Activated T-helper 1 cell treated with anti-CD3 and anti-CD28 coated beads, Interleukin-12 subunit alpha, Interleukin-12 subunit beta, Interleukin-2, Interleukin-4 antibody, amounts not matched to agents 30 ng/mL and 10 ng/mL and 1 ng/mL, durations not matched to agents 14 hours and 24 hours and 36 hours (primary cell): ENCODE results near the gene ACAN. TPM values are rescaled to one million over a fixed set of nuclear protein-coding genes. Genes with fewer than 3 reads are reported as not detected.

ENCODE experiments used
- DNase-seq: peaks from one replicate; pipeline ENCODE4 v3.0.0; 2021; ENCODE audit warnings: low spot score
- H3K27ac Mint-ChIP-seq: one replicate; pipeline ENCODE4 v1.8.0; 2021; ENCODE audit warnings: mild to moderate bottlenecking, mixed read lengths
- H3K27me3 Mint-ChIP-seq: one replicate; pipeline ENCODE4 v1.8.0; 2022; ENCODE audit warnings: mild to moderate bottlenecking, moderate library complexity, mixed read lengths; ENCODE audit not compliant: insufficient read depth
- H3K36me3 Mint-ChIP-seq: one replicate; pipeline ENCODE4 v1.8.0; 2021; ENCODE audit warnings: low read depth, mixed read lengths
- H3K4me1 Mint-ChIP-seq: one replicate; pipeline ENCODE4 v1.8.0; 2021; ENCODE audit warnings: low read depth, mixed read lengths
- H3K4me3 Mint-ChIP-seq: one replicate; pipeline ENCODE4 v1.8.0; 2021; ENCODE audit warnings: mild to moderate bottlenecking, moderate library complexity, mixed read lengths
- H3K9me3 Mint-ChIP-seq: one replicate; pipeline ENCODE4 v1.8.0; 2021; ENCODE audit warnings: mixed read lengths
- intact Hi-C: fragments of 100-400 bp; cut with micrococcal nuclease; formaldehyde crosslinking; loops from one replicate; pipeline ENCODE4 v1.15.1; 2024
- total RNA-seq: library from RNA; stranded (reverse); gene quantifications from 2 replicates; pipeline ENCODE4 v1.2.3, GENCODE V29; 2022

The ACAN gene
- not detected in 2 replicates for total RNA-seq

DNA sequence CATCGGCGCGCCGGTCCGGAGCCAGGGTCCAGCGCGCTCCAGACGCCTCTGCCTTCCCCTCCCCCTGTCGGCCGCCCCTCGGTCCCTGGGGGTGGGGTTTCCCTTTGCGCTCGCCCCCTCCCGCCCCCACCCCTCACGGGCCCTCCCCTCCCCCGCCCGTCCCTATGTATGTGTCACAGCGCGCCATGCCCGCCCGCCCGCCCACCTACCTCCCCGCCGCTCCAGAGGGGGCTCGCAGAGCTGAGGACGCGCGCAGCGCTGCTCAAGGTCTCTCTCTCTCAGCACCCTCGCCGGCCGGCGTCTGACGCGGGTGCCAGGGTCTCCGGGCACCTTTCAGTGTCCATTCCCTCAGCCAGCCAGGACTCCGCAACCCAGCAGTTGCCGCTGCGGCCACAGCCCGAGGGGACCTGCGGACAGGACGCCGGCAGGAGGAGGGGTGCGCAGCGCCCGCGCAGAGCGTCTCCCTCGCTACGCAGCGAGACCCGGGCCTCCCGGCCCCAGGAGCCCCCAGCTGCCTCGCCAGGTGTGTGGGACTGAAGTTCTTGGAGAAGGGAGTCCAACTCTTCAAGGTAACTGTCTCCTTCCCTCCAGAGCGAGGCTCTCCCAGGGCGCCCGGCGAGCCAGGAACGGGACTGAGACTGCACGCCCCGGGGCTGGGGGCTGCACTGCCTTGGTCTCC is at the start of gene ACAN:
ACAN (plus strand) TSS at position 196 of the 679 bp plus-strand sequence. CDS start 32,771 bp downstream, outside the sequence.
- no peak within 1 kb of the TSS for H3K27ac Mint-ChIP-seq
- no peak for DNase-seq
- intact Hi-C loops = no loop called here
- no peaks in the 10 kb centered on the region for H3K9me3 Mint-ChIP-seq
- H3K4me1 Mint-ChIP-seq = peaks cover 5% of the 10 kb centered on the region
- no peaks in the 10 kb centered on the region for H3K36me3 Mint-ChIP-seq
- H3K4me3 Mint-ChIP-seq = no peak within 1 kb of the TSS
- H3K27me3 Mint-ChIP-seq = peaks cover 42% of the 10 kb centered on the region

DNA sequence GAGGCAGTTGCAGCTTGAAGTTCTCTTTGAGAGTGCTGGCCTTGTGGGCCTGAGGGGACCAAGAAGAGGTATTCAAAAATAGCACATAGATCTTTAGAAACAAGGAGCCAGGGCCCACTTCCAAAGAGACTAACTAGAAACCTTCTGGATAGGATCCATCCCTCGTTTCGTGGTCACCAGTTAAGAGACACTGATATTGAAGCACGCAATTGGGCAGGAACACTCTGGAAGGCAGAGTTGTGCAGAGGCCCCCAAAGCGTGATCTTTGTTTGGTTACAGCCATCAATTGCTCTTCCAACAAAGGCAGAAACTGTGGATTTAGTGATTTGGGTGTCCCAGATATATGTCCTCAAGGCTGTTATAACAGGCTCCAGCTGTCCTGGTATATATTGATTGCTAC is 46.7 kb upstream of the ACAN start:
- Mint-ChIP-seq H3K4me1 (no peaks in the 10 kb centered on the region), H3K36me3 (no peaks in the 10 kb centered on the region), H3K4me3 (no peak overlapping the region), H3K9me3 (no peaks in the 10 kb centered on the region), H3K27me3 (peaks cover 7% of the 10 kb centered on the region), H3K27ac (no peak overlapping the region)
- DNase-seq = no peak
- intact Hi-C loops = no loop called here

DNA sequence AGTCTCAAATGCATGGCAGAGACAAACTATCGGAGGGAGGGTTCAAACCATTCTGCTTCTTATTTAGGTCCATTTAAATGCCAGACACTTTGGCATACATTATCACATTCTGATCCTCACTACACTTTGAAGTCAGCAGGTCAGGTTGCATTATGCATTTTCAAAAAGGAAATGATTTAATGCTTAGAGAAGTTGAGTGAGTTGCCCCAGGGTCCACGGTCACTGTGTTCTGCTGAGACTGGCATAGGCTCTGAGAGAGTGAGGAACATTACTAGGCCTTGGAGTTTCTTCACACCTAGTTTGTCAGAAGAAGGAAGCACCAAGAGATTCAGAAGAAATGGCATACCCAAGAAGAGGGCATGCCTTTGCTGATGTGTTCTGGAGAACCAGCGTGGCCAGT is 46.3 kb upstream of the ACAN start:
- H3K36me3 Mint-ChIP-seq = no peaks in the 10 kb centered on the region
- intact Hi-C loops = no loop called here
- H3K27me3 Mint-ChIP-seq = peaks cover 7% of the 10 kb centered on the region
- no peak overlapping the region for H3K27ac Mint-ChIP-seq
- no peaks in the 10 kb centered on the region for H3K4me1 Mint-ChIP-seq
- DNase-seq = no peak
- H3K9me3 Mint-ChIP-seq = no peaks in the 10 kb centered on the region
- no peak overlapping the region for H3K4me3 Mint-ChIP-seq

DNA sequence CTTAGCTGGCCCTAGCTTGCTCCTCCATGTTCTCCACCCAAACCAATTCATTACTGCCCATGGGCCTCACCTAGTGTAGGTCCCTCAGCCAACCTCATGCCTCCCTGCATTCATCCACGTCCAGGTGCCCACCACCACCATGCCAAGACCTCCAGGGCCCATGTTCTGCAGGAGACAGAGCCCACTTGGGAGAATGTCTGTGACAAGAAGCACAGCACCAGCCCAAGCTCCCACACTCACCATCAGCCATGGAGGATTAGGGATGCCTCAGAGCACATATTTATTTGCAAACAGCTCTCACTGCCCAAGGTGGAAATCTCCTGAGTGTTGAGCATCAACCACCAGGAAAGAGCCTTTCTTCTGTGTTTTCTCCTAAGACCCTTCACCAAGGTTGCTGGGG is 43.4 kb upstream of the ACAN start:
- Mint-ChIP-seq H3K4me1 (no peaks in the 10 kb centered on the region), H3K27me3 (peaks cover 2% of the 10 kb centered on the region), H3K36me3 (no peaks in the 10 kb centered on the region), H3K27ac (no peak overlapping the region), H3K9me3 (no peaks in the 10 kb centered on the region), H3K4me3 (no peak overlapping the region)
- no peak for DNase-seq
- intact Hi-C loops = no loop called here

DNA sequence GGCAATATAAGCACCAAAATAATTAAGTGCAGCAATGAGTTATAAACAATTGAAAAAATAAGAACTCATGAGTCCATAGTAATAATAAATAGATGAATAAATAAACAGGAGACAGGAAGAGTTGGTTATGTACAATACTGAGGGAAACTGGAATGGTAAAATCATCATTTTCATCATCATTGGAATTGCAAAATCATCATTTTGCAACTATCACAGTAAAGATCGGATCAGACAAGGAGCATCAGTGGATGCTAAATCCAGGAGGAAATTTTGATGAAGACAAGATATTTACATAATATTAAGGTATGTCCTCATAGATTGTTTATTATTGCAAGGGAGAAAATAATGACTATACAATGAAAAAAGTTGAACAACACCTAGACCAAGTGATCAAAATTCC is 38.8 kb upstream of the ACAN start:
- no peak for DNase-seq
- no peak overlapping the region for H3K27ac Mint-ChIP-seq
- H3K27me3 Mint-ChIP-seq = peaks cover 3% of the 10 kb centered on the region
- H3K36me3 Mint-ChIP-seq = no peaks in the 10 kb centered on the region
- no peaks in the 10 kb centered on the region for H3K9me3 Mint-ChIP-seq
- intact Hi-C loops = no loop called here
- no peaks in the 10 kb centered on the region for H3K4me1 Mint-ChIP-seq
- H3K4me3 Mint-ChIP-seq = no peak overlapping the region

DNA sequence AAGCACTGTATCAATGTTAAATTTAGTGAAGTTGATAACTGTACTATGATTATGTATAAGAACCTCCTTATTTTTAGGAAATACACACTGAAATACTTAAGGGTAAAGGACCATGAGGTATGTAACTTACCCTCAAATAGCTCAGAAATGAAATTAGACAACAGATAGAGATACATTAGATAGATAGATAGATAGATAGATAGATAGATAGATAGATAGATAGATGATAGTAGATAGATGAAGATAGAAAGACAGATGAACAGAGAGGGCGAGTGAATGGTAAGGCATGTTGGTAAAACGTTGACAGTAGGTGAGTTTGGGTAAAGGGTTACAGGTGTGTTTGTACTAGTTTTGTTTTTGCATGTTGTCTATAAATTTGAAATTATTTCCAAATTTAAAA is 38.0 kb upstream of the ACAN start:
- Mint-ChIP-seq H3K4me3 (no peak overlapping the region), H3K9me3 (peaks cover 4% of the 10 kb centered on the region), H3K27me3 (peaks cover 9% of the 10 kb centered on the region), H3K4me1 (no peaks in the 10 kb centered on the region), H3K27ac (no peak overlapping the region), H3K36me3 (no peaks in the 10 kb centered on the region)
- intact Hi-C loops = no loop called here
- DNase-seq = no peak

DNA sequence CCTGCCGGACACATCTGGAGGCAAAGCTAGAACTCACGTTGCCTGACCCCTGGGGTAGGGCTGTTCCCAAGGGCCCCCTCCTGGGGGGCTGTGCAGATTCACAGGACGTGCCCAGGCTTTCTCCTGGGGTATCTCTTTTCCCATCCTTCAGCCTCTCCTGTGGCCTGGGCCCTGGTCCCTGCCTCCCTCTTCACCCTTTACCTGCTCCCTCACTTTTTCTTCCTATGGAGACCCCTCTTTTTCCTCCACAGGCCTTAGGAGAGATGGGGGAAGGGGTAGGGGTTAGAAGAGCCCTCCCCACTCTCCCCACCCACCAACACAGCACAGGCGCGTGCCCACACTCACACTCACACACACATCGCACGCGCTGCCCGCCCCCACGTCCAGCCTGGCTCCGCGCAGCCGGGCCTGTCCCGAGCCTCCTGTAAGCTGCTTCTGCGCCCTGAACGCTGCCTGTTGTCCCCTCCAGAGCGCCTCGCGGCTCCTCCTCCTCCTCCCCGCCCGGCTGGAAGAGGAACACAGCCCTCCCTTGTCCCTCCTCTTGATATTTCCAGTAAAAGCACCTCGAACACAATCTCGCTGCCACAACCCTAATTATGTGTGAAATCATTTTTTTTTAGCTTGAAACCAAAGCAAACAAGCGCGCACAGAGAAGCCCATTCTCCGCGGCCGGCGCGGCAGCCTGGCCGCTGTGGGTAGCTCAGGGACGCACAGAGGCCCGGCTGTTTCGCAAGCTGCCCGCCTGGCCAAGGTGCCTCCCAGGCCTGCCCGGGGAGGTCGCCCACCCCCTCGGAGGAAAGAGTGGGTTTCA is 33.9 kb upstream of the ACAN start:
- peaks cover 9% of the 10 kb centered on the region for H3K9me3 Mint-ChIP-seq

DNA sequence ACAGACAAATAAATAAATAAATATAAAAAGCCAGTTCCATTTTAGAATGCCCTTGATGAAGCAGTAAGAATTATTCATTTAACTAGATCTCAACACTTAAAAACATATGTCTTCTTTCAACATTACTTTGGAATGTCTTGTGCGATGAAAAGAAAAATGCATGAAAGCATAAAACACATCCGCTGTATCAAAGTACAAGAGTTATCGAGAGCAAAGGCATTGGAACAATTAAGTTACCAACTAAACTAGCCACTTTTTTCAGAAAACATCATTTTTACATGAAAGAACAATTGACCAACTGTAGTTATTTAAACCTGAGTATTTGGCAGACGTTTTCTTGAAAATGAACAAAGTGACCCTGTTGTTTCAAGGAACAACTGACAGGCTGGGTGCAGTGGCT is 27.5 kb upstream of the ACAN start:
- peaks cover 8% of the 10 kb centered on the region for H3K9me3 Mint-ChIP-seq
- intact Hi-C loops = no loop called here
- H3K27me3 Mint-ChIP-seq = peaks cover 14% of the 10 kb centered on the region
- H3K27ac Mint-ChIP-seq = no peak overlapping the region
- H3K4me1 Mint-ChIP-seq = no peaks in the 10 kb centered on the region
- no peaks in the 10 kb centered on the region for H3K36me3 Mint-ChIP-seq
- DNase-seq = no peak
- H3K4me3 Mint-ChIP-seq = no peak overlapping the region

More for the DNA sequence above, 33.9 kb upstream of the ACAN start:
- Mint-ChIP-seq H3K4me1 (no peaks in the 10 kb centered on the region), H3K27ac (no peak overlapping the region), H3K27me3 (peaks cover 21% of the 10 kb centered on the region), H3K36me3 (no peaks in the 10 kb centered on the region), H3K4me3 (no peak overlapping the region)
- intact Hi-C loops = no loop called here
- DNase-seq = no peak

DNA sequence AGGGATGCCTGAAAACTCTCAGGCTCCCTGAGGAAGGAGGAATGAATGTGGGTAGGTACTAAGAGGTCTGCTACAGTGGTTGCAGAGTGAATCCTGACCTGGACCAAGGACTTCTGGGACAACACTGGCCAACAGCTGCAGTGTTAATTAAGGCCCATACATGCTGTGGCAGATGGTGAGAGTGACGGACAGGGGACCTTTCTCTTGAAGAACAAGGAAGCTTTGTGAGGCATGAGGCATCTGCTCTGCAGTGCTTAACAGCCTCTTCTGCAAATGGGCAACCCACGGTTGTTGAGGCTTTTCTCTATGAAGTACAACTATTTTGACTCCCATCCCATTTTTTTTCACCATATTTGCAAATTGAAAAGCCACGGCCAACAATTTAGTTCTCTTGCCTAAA is 26.6 kb upstream of the ACAN start:
- Mint-ChIP-seq H3K9me3 (peaks cover 8% of the 10 kb centered on the region), H3K4me3 (no peak overlapping the region), H3K27ac (no peak overlapping the region), H3K4me1 (no peaks in the 10 kb centered on the region), H3K27me3 (peaks cover 9% of the 10 kb centered on the region), H3K36me3 (no peaks in the 10 kb centered on the region)
- DNase-seq = no peak
- intact Hi-C loops = no loop called here

DNA sequence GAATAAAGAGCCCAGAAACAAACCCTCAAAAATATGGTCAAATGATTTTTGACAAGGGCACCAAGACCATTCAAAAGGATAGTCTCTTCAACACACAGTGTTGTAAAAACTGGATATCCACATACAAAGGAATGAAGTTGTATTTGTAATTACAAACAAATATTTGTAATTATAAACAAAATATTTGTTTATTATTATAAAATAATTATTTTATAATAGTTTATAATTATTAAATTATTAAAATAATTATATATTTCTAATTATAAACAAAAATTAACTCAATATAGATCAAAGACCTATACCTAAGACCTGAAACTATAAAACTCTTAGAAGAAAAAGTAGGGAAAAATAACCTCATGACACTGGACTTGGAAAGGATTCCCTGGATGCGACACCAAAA is 23.3 kb upstream of the ACAN start:
- Mint-ChIP-seq H3K27ac (no peak overlapping the region), H3K36me3 (no peaks in the 10 kb centered on the region), H3K9me3 (peaks cover 4% of the 10 kb centered on the region), H3K4me1 (no peaks in the 10 kb centered on the region), H3K27me3 (peaks cover 6% of the 10 kb centered on the region), H3K4me3 (no peak overlapping the region)
- intact Hi-C loops = no loop called here
- DNase-seq = no peak

DNA sequence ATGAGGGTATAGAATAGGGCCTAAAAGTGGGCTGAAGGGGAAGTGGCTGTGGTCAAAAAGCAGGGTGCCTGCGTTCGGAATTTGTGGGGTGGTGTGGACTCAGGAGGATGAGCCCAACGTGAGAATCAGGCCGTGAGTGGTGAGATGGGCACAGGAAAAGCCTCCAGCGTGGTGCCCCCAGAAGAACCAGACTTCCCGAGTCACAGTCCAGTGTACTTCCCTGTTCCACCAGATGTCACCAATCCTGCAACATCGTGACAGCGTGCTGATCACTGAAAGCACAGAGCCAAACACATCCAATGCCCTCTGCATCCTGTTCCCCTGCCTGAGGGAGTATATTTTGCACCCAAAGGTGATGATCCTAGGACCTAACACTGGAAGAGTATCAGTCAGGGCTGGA is 20.8 kb upstream of the ACAN start:
- intact Hi-C loops = no loop called here
- Mint-ChIP-seq H3K36me3 (no peaks in the 10 kb centered on the region), H3K4me1 (no peaks in the 10 kb centered on the region), H3K27me3 (peaks cover 6% of the 10 kb centered on the region), H3K4me3 (no peak overlapping the region), H3K9me3 (no peaks in the 10 kb centered on the region), H3K27ac (no peak overlapping the region)
- no peak for DNase-seq

DNA sequence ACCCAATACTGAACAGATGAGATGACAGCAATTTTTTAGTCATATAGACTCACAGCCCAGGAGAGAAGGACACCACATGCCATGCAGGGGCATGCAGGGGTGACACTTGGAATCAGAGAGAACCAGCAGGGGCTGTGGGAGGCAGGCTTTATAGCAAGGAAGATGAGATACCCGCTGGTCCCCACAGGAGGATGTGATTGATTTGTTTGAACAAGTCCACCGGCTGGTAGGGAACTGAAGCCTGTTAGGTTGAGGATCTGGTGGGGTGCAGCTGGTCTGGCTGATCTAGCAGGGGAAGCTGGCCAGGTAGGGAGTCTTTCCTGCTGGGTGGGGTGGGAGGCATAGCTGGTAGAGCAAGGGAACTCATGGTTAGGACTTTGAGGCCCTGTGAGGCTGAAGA is 18.0 kb upstream of the ACAN start:
- no peaks in the 10 kb centered on the region for H3K4me1 Mint-ChIP-seq
- no peaks in the 10 kb centered on the region for H3K9me3 Mint-ChIP-seq
- intact Hi-C loops = no loop called here
- H3K4me3 Mint-ChIP-seq = no peak overlapping the region
- H3K27ac Mint-ChIP-seq = no peak overlapping the region
- no peak for DNase-seq
- no peaks in the 10 kb centered on the region for H3K36me3 Mint-ChIP-seq
- peaks cover 10% of the 10 kb centered on the region for H3K27me3 Mint-ChIP-seq

DNA sequence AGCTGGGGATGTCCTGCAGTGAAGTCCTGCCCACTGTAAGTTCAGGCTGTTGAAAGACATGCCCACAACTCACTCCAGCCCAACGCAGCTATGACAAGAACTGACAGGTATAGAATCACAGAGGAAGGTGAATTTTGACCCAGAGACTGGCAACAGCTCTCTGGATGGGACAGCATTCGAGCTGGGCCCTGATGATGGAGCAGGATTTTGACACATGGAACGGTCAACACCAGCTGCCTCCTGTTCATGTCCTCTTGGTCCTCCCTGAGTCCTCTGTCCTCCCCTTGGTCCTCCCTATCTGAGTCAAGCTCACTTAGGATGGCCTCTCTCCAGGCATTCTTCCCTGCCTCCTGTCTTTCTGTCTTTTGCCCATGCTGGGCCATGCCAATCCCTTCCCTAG is 15.2 kb upstream of the ACAN start:
- Mint-ChIP-seq H3K36me3 (no peaks in the 10 kb centered on the region), H3K4me3 (no peak overlapping the region), H3K27me3 (peaks cover 12% of the 10 kb centered on the region), H3K4me1 (no peaks in the 10 kb centered on the region), H3K9me3 (no peaks in the 10 kb centered on the region), H3K27ac (no peak overlapping the region)
- no peak for DNase-seq
- intact Hi-C loops = no loop called here
